Measurements from ENCODE around the gene CRP. TPM values are rescaled to one million over a fixed set of nuclear protein-coding genes. Genes with fewer than 3 reads are reported as not detected.

The CRP gene
- total RNA-seq, 4 donors from 2014 or later: not detected

GRCh38 chr1:159699653-159700052, 14.7 kb downstream of the CRP start:
- no peak for DNase-seq
- Histone ChIP-seq H3K36me3 (no peaks in the 10 kb centered on the region), H3K4me1 (no peaks in the 10 kb centered on the region), H3K9me3 (no peaks in the 10 kb centered on the region), H3K4me3 (no peak overlapping the region), H3K27ac (no peak overlapping the region), H3K27me3 (no peaks in the 10 kb centered on the region)
- TF ChIP-seq CTCF (IDR thresholded peaks at IDR 0.05): no peak
- TF ChIP-seq POLR2A (IDR thresholded peaks at IDR 0.05): no peak

- no peaks in the 10 kb centered on the region for H3K27me3 ChIP-seq
These were observed 15.1 kb downstream of the CRP start for GRCh38 chr1:159699246-159699645.

GRCh38 chr1:159687511-159687910, 26.9 kb downstream of the CRP start:
- Histone ChIP-seq H3K27me3 (no peaks in the 10 kb centered on the region), H3K9me3 (no peaks in the 10 kb centered on the region), H3K4me1 (no peaks in the 10 kb centered on the region), H3K36me3 (no peaks in the 10 kb centered on the region), H3K27ac (no peak overlapping the region), H3K4me3 (no peak overlapping the region)
- TF ChIP-seq CTCF (IDR thresholded peaks at IDR 0.05): no peak
- TF ChIP-seq POLR2A (IDR thresholded peaks at IDR 0.05): no peak
- DNase-seq: no peak

More at GRCh38 chr1:159699246-159699645, 15.1 kb downstream of the CRP start:
- TF ChIP-seq POLR2A (IDR thresholded peaks at IDR 0.05) (no peak), CTCF (IDR thresholded peaks at IDR 0.05) (no peak)
- H3K36me3 ChIP-seq: no peaks in the 10 kb centered on the region
- H3K27ac ChIP-seq: no peak overlapping the region
- DNase-seq: no peak
- H3K4me1 ChIP-seq: no peaks in the 10 kb centered on the region
- no peaks in the 10 kb centered on the region for H3K9me3 ChIP-seq
- no peak overlapping the region for H3K4me3 ChIP-seq

- DNase-seq: no peak
- Histone ChIP-seq H3K4me3 (no peak overlapping the region), H3K36me3 (no peaks in the 10 kb centered on the region), H3K27me3 (no peaks in the 10 kb centered on the region), H3K9me3 (no peaks in the 10 kb centered on the region), H3K27ac (no peak overlapping the region), H3K4me1 (no peaks in the 10 kb centered on the region)
- TF ChIP-seq CTCF (IDR thresholded peaks at IDR 0.05) (no peak), POLR2A (IDR thresholded peaks at IDR 0.05) (no peak)
These were observed 27.6 kb downstream of the CRP start for GRCh38 chr1:159686599-159687299.

GRCh38 chr1:159678939-159679338, 35.5 kb downstream of the CRP start:
- no peaks in the 10 kb centered on the region for H3K36me3 ChIP-seq
- no peak overlapping the region for H3K27ac ChIP-seq
- H3K9me3 ChIP-seq: no peaks in the 10 kb centered on the region
- H3K4me1 ChIP-seq: no peaks in the 10 kb centered on the region
- H3K4me3 ChIP-seq: no peak overlapping the region
- DNase-seq: no peak
- no peaks in the 10 kb centered on the region for H3K27me3 ChIP-seq
- TF ChIP-seq POLR2A (IDR thresholded peaks at IDR 0.05) (no peak), CTCF (IDR thresholded peaks at IDR 0.05) (no peak)
